Upper lobe of left lung (tissue), 4 donors: ENCODE data around the gene IGSF21.

ENCODE experiments used
- POLR2A ChIP-seq, 4 donors: fragments of 450-650 bp; IDR thresholded peaks; one replicate each; pipeline ENCODE4 v1.5.1; 2016 to 2017; ENCODE audit warnings: antibody characterized with exemption in 4 of 4, mild to moderate bottlenecking in 2 of 4
- POLR2AphosphoS5 ChIP-seq, 2 donors: sonication (generic); formaldehyde crosslinking; IDR thresholded peaks; one replicate each; pipeline ENCODE4 v1.5.1; 2017; ENCODE audit warnings: antibody characterized with exemption in 2 of 2
- TF ChIP-seq, protein P1 (sequence below), 6 experiments: fragments of 450-650 bp in 4 of 6; fragments of 200-600 bp in 2 of 6; sonication (generic) in 2 of 6; IDR thresholded peaks; one replicate each; pipeline ENCODE4 v1.5.1; 2016 to 2019; ENCODE audit warnings: antibody characterized with exemption in 6 of 6

DNA sequence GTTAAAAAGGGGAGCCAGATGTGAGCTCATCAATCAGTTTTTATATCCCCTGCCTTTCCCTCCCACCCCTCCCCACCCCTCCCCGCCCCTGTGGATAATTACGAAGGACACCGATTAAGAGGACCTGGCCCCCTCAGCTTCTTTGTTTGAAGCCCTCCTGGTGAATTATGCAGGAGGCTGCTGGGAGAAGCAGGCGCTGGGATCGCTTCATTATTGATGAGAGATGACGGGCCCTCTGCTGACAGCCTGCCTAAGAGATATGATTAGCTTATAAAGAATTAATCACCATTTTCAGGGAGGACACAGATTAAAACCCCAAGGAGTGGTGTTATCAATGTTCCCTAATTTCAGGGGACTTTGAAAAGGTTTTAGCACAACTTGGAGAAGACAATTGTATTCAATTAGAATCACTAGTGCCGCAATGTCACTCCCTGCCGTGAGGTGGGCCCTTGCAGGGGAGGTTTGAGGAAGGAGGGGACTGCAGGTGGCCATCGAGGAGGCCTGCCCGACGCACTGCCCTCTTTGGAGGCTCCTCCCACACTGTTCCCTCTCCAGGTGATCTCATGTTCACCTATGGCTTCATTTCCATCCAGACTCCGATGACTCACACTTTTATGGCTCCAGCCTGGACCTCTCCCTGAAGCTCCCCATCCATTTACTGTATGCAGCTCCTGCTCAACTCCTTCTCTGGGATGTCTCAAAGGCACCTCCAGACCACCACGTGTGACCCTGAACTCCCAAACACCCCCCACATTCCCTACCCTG is 306.1 kb downstream of the IGSF21 start:
- TF ChIP-seq, protein P1, sequence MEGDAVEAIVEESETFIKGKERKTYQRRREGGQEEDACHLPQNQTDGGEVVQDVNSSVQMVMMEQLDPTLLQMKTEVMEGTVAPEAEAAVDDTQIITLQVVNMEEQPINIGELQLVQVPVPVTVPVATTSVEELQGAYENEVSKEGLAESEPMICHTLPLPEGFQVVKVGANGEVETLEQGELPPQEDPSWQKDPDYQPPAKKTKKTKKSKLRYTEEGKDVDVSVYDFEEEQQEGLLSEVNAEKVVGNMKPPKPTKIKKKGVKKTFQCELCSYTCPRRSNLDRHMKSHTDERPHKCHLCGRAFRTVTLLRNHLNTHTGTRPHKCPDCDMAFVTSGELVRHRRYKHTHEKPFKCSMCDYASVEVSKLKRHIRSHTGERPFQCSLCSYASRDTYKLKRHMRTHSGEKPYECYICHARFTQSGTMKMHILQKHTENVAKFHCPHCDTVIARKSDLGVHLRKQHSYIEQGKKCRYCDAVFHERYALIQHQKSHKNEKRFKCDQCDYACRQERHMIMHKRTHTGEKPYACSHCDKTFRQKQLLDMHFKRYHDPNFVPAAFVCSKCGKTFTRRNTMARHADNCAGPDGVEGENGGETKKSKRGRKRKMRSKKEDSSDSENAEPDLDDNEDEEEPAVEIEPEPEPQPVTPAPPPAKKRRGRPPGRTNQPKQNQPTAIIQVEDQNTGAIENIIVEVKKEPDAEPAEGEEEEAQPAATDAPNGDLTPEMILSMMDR (IDR thresholded peaks at IDR 0.05) = no peak
- TF ChIP-seq POLR2A (IDR thresholded peaks at IDR 0.05) = no peak
- TF ChIP-seq POLR2AphosphoS5 (IDR thresholded peaks at IDR 0.05) = no peak
